Effector memory CD8-positive, alpha-beta T cell (primary cell): Measurements from ENCODE around the gene DPH7.
"Not testable (repeated sequence)": the region's sequence is repeated elsewhere in the genome, so short reads cannot be mapped to it uniquely, and the experiment has no call there.

Experiments
- ATAC-seq: fragments of 150-1000 bp; cut with Tn5 transposase; replicated peaks from 2 replicates; pipeline ENCODE4 v1.10.0; 2021; ENCODE audit warnings: mild to moderate bottlenecking, moderate library complexity
- DNase-seq, 3 experiments: peaks; one replicate each; pipeline ENCODE4 v3.0.0; 2021
- H3K27ac Mint-ChIP-seq, 2 donors: one replicate each; pipeline ENCODE4 v1.8.0; 2022; ENCODE audit warnings: mild to moderate bottlenecking in 2 of 2, mixed read lengths in 2 of 2, moderate library complexity in 2 of 2
- H3K27me3 Mint-ChIP-seq, 2 donors: one replicate each; pipeline ENCODE4 v1.8.0; 2022; ENCODE audit warnings: mixed read lengths in 2 of 2
- H3K36me3 Mint-ChIP-seq: one replicate; pipeline ENCODE4 v1.8.0; 2022; ENCODE audit warnings: mild to moderate bottlenecking, moderate library complexity, mixed read lengths; ENCODE audit not compliant: insufficient read depth
- H3K4me1 Mint-ChIP-seq, 2 donors: one replicate each; pipeline ENCODE4 v1.8.0; 2022; ENCODE audit warnings: low read depth in 2 of 2, mixed read lengths in 2 of 2
- H3K4me3 Mint-ChIP-seq, 2 donors: one replicate each; pipeline ENCODE4 v1.8.0; 2022; ENCODE audit warnings: mild to moderate bottlenecking in 2 of 2, mixed read lengths in 2 of 2, moderate library complexity in 2 of 2
- H3K9me3 Mint-ChIP-seq, 2 donors: one replicate each; pipeline ENCODE4 v1.8.0; 2022; ENCODE audit warnings: mixed read lengths in 2 of 2

The DPH7 gene

DNA sequence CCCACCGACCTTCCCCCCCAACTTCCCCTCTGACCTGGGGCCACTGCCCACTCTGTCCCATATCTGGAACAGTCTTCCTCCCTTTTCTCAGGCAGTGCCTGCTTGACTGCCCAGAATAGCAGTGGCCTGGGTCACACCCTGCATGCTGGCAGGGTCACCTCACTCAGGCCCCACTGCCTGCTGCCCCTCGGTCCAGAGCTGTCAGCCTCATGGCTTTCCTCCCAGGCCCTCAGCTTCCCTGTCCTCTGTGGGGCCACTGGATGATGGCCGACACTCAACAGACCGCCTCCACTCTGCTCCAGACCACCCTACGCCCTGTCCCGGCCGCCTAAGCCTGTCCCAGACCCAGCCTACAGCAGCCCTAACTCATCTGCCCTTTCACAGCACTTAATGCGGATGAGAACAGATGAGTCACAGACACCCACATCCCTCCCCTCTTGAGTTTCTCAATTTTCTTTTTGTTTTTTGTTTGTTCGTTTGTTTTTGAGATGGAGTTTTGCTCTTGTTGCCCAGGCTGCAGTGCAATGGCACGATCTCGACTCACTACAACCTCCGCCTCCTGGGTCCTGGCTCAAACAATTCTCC, 34.5 kb downstream of the DPH7 start:
- H3K4me1 Mint-ChIP-seq: no peaks in the 10 kb centered on the region
- H3K27me3 Mint-ChIP-seq: peaks cover 0 to 6% of the 10 kb centered on the region in 2 donors
- ATAC-seq: no peak
- no peaks in the 10 kb centered on the region for H3K36me3 Mint-ChIP-seq
- no peaks in the 10 kb centered on the region for H3K9me3 Mint-ChIP-seq
- H3K27ac Mint-ChIP-seq: no peak overlapping the region
- H3K4me3 Mint-ChIP-seq: no peak overlapping the region
- no peak for DNase-seq

GRCh38 chr9:137543237-137543963, 35.3 kb downstream of the DPH7 start:
- H3K9me3 Mint-ChIP-seq: no peaks in the 10 kb centered on the region
- DNase-seq (no peak), ATAC-seq (no peak)
- no peaks in the 10 kb centered on the region for H3K4me1 Mint-ChIP-seq
- H3K4me3 Mint-ChIP-seq: no peak overlapping the region
- H3K27me3 Mint-ChIP-seq: peaks cover 0 to 6% of the 10 kb centered on the region in 2 donors
- no peak overlapping the region for H3K27ac Mint-ChIP-seq
- H3K36me3 Mint-ChIP-seq: no peaks in the 10 kb centered on the region

- no peak overlapping the region for H3K27ac Mint-ChIP-seq
- DNase-seq (no peak), ATAC-seq (no peak)
- H3K9me3 Mint-ChIP-seq: no peaks in the 10 kb centered on the region
- no peaks in the 10 kb centered on the region for H3K36me3 Mint-ChIP-seq
- H3K4me3 Mint-ChIP-seq: no peak overlapping the region
- peaks cover 0 to 1% of the 10 kb centered on the region in 2 donors for H3K4me1 Mint-ChIP-seq
- peaks cover 0 to 6% of the 10 kb centered on the region in 2 donors for H3K27me3 Mint-ChIP-seq
These were observed 36.2 kb downstream of the DPH7 start for GRCh38 chr9:137542486-137542885.

DNA sequence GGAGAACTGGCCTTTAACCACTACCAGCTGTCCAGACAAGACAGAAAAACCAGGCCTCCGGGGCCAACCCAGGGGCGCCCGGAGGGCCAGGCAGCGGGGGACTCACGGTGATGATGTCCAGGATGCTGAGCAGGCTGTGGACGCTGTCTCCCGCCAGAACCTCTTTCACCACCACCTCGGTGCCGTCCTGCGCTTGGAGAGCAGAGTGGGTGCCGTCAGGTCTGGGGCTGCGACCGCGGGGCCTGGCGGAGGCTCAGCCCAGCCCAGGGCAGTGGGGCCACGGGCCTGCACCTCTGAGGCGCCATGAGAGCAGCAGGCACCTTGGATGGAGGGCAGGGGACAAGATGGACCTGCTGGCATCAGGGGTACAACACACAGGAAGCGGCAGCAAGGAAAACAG, 38.2 kb downstream of the DPH7 start:
- ATAC-seq (no peak), DNase-seq (no peak)
- Mint-ChIP-seq H3K36me3 (no peaks in the 10 kb centered on the region), H3K4me3 (no peak overlapping the region), H3K27me3 (peaks cover 0 to 6% of the 10 kb centered on the region in 2 donors), H3K9me3 (no peaks in the 10 kb centered on the region), H3K4me1 (peaks cover 8 to 11% of the 10 kb centered on the region in 2 donors), H3K27ac (no peak overlapping the region)

GRCh38 chr9:137538058-137538457, 40.7 kb downstream of the DPH7 start:
- peaks cover 17 to 20% of the 10 kb centered on the region in 2 donors for H3K4me1 Mint-ChIP-seq
- peak overlapping the region in 1 of 2 donors; percentile 32 for H3K27ac Mint-ChIP-seq

GRCh38 chr9:137536594-137537131, 42.1 kb downstream of the DPH7 start:
- not testable (repeated sequence) for ATAC-seq, H3K27me3 Mint-ChIP-seq, DNase-seq, H3K9me3 Mint-ChIP-seq, H3K4me3 Mint-ChIP-seq
- H3K4me1 Mint-ChIP-seq: peaks cover 17 to 20% of the 10 kb centered on the region in 2 donors
- H3K36me3 Mint-ChIP-seq: peaks cover 10% of the 10 kb centered on the region
- H3K27ac Mint-ChIP-seq: peak overlapping the region; percentile 20 to 68

More at GRCh38 chr9:137538058-137538457, 40.7 kb downstream of the DPH7 start:
- no peaks in the 10 kb centered on the region for H3K27me3 Mint-ChIP-seq
- H3K4me3 Mint-ChIP-seq: no peak overlapping the region
- DNase-seq: no peak
- H3K36me3 Mint-ChIP-seq: peaks cover 10% of the 10 kb centered on the region
- no peak for ATAC-seq
- H3K9me3 Mint-ChIP-seq: no peaks in the 10 kb centered on the region

DNA sequence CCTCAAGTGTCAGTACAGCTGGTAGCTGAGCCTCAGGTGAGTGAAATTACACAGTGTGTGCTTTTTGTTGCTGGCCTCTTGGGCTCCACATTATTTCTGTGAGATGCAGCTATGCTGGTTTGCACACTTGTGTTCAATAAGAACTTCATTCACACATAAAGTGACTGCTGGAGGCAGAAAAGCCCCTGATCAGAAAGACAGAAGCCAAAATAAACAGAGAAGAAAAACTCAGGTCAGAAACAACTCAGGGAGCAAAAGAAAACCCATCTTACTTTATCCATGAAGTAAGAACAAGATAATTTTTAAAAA, 43.7 kb downstream of the DPH7 start:
- peaks cover 20% of the 10 kb centered on the region in 2 donors for H3K4me1 Mint-ChIP-seq
- no peak for DNase-seq

DNA sequence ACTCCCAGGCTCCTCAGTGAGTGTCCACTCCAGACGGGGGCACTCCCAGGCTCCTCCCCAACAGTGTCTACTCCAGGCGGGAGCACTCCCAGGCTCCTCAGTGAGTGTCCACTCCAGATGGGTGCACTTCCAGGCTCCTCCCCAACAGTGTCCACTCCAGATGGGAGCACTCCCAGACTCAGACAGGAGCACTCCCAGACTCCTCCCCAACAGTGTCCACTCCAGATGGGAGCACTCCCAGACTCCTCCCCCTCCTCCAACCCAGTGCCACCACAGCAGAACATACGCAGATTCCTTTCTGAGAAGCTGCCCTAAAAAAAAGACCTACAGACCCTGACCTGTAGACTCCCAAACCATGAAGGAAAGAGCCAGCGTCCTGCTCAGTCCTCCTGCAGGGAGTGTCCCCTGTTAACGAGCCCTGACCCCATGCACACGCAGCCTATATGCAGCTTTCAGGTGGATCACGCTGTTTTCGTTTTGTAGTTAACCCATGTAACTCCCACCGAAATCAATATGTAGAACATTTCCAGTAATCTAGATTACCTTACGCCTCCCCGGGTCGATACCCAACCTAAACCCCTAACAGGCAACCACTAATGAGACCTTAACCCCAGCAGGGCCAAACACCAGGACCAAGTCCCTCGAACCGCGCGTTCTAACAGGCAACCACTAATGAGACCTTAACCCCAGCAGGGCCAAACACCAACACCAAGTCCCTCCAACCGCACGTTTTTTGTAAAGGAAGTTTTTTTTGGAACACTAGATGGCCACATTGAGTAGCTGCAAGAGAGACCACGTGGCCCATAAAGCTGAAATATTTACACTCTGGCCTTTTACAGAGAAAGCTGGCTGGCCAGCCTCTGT, 44.2 kb downstream of the DPH7 start:
- H3K36me3 Mint-ChIP-seq: peaks cover 10% of the 10 kb centered on the region
- peak; percentile 47 for ATAC-seq
- no peak overlapping the region for H3K4me3 Mint-ChIP-seq
- peaks cover 20% of the 10 kb centered on the region in 2 donors for H3K4me1 Mint-ChIP-seq
- H3K27ac Mint-ChIP-seq: peak overlapping the region in 1 of 2 donors; percentile 48
- H3K9me3 Mint-ChIP-seq: no peaks in the 10 kb centered on the region
- H3K27me3 Mint-ChIP-seq: no peaks in the 10 kb centered on the region
- DNase-seq: no peak

More for the DNA sequence above, 43.7 kb downstream of the DPH7 start:
- peaks cover 10% of the 10 kb centered on the region for H3K36me3 Mint-ChIP-seq
- no peak for ATAC-seq
- no peaks in the 10 kb centered on the region for H3K9me3 Mint-ChIP-seq
- H3K4me3 Mint-ChIP-seq: no peak overlapping the region
- H3K27ac Mint-ChIP-seq: no peak overlapping the region
- no peaks in the 10 kb centered on the region for H3K27me3 Mint-ChIP-seq

DNA sequence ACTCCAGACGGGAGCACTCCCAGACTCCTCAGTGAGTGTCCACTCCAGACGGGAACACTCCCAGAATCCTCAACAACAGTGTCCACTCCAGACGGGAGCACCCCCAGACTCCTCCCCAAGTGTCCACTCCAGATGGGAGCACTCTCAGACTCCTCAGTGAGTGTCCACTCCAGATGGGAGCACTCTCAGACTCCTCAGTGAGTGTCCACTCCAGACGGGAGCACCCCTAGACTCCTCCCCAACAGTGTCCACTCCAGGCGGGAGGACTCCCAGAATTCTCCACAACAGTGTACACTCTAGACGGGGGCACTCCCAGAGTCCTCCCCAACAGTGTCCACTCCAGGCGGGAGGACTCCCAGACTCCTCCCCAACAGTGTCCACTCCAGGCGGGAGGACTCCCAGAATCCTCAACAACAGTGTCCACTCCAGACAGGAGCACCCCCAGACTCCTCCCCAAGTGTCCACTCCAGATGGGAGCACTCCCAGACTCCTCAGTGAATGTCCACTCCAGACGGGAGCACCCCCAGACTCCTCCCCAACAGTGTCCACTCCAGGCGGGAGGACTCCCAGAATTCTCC, 45.7 kb downstream of the DPH7 start:
- not testable (repeated sequence) for ATAC-seq, H3K27ac Mint-ChIP-seq, H3K27me3 Mint-ChIP-seq, DNase-seq, H3K4me3 Mint-ChIP-seq, H3K9me3 Mint-ChIP-seq
- H3K36me3 Mint-ChIP-seq: peaks cover 10% of the 10 kb centered on the region
- H3K4me1 Mint-ChIP-seq: peaks cover 20% of the 10 kb centered on the region in 2 donors

DNA sequence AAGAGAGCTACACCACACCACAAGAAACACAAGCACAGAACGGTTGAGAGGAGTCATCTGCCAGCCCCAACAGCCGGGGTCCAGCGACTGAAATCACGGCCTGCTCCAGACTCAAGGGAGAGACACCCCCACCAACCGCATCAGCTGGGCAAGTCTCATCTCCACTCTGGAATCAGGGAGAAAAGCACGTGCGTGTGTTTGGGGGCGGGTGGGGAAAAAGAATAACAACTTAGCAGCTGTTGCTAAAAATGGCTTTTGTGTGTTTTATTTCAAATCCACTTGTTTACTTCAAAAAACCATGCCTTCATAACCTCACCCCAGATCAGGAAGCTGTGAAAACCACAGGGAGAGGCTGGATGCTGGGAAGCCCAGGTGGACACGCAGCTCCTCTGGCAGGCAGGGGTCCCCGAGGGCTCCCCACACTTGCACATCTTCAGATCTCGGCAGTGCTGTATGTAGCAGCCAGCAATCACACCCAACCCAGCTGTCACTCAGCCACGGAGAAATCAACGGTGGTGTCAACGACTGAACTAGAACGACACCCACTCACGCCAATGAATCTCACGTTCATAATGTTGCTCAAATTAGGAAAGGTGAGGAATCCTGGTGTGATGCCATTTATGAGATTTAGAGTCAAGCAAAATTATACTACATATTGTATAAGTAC, 47.5 kb downstream of the DPH7 start:
- H3K27ac Mint-ChIP-seq: no peak overlapping the region
- DNase-seq: no peak
- no peak overlapping the region for H3K4me3 Mint-ChIP-seq
- H3K27me3 Mint-ChIP-seq: no peaks in the 10 kb centered on the region
- H3K9me3 Mint-ChIP-seq: no peaks in the 10 kb centered on the region
- peaks cover 12 to 15% of the 10 kb centered on the region in 2 donors for H3K4me1 Mint-ChIP-seq
- H3K36me3 Mint-ChIP-seq: peaks cover 10% of the 10 kb centered on the region
- ATAC-seq: no peak

GRCh38 chr9:137530331-137530730, 48.4 kb downstream of the DPH7 start:
- Mint-ChIP-seq H3K36me3 (peaks cover 10% of the 10 kb centered on the region), H3K4me1 (peaks cover 9 to 13% of the 10 kb centered on the region in 2 donors), H3K27ac (no peak overlapping the region), H3K9me3 (no peaks in the 10 kb centered on the region), H3K27me3 (no peaks in the 10 kb centered on the region), H3K4me3 (no peak overlapping the region)
- no peak for DNase-seq
- ATAC-seq: no peak

DNA sequence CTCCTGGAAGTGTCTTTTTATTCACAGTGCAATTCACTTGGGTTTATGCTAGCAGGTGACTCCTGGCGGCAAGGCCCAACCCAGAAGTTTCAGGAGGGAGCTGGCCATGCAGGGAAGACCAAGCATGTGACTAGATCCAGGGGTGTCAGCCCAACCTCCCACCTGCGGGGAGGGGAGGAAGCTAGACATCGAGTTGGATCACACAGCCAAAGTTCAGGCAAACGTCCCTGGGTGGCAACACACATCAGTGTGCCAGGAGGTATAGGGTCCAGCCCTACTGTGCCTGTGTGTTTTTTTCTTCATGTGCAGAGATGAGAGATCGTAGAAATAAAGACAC, 53.8 kb downstream of the DPH7 start:
- no peak overlapping the region for H3K27ac Mint-ChIP-seq
- no peaks in the 10 kb centered on the region for H3K36me3 Mint-ChIP-seq
- ATAC-seq (no peak), DNase-seq (no peak)
- H3K4me1 Mint-ChIP-seq: peaks cover 3 to 5% of the 10 kb centered on the region in 2 donors
- H3K4me3 Mint-ChIP-seq: no peak overlapping the region
- no peaks in the 10 kb centered on the region for H3K27me3 Mint-ChIP-seq
- no peaks in the 10 kb centered on the region for H3K9me3 Mint-ChIP-seq
